GM18505 (cell line): ENCODE results near the gene TTC7B.

Experiments
- ATAC-seq: cut with Tn5 transposase; IDR thresholded peaks from one replicate; pipeline ENCODE4 v1.9.1; 2021; ENCODE audit not compliant: unreplicated experiment
- POLR2A ChIP-seq: IDR thresholded peaks from 4 replicates; pipeline ENCODE4 v1.6.1; 2011; ENCODE audit warnings: borderline replicate concordance; ENCODE audit not compliant: insufficient read depth, insufficient read length; ENCODE audit errors: extremely low read depth

Gene TTC7B

GRCh38 chr14:90664911-90665310 lies 151.3 kb downstream of the TTC7B start:
- no peak for TF ChIP-seq POLR2A
- no peak for ATAC-seq

DNA sequence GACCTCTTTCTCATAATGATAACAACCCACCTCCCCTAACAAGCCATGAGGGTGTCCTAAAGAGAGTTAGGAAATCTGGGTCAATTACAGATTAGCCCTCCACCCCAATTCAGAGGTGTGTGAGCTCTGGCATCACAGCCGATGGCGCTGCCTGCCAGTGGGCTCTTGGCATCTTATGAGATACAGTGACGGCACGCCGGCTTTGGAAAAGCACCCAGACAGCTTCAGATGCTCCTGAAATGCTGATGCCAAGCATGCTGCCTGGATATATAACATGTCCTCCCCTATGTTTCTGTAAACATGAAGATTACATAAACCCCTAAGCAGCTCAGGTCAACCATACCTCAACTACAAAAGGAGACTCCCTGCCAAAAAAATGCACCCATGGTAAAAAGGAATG lies 152.6 kb downstream of the TTC7B start:
- TF ChIP-seq POLR2A, result no peak
- ATAC-seq, result no peak

GRCh38 chr14:90663140-90663539 lies 153.1 kb downstream of the TTC7B start:
- TF ChIP-seq POLR2A, result no peak
- ATAC-seq, result no peak

- TF ChIP-seq POLR2A, result no peak
- ATAC-seq, result no peak
Measured at GRCh38 chr14:90661866-90662265, 154.4 kb downstream of the TTC7B start.

DNA sequence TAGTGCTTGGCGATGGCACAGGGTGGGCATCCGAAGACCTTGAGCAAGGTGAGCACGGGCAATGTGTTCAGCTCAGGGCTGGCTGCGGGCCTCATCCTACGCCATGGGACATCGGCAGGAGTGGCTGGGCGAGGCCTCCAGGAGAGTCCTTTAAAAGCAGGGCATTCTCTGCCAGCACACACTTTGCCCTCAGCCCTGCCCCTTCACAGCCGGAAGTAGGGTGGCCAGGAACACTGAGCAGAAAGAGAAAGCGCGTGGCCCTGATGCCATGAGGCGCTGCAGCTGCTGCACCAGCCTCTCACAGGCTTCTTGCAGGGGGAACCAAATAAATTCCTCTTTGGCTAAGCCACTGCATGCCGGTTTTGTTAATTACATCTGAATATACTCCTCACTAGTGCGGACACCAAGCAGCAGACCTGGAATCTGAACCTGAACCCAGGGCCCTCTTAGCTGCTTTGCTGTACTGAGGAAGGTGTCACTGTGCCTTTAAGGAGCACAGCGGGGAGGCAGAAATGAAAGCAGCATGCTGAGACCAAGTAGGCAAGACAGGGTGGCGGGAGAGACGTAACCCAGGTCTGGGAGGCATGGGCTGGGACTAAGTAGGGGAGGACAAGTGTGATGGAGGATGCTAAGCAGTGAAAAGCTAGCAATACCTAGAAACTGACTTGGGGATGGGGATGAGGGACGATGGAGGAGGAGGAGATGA lies 155.2 kb downstream of the TTC7B start:
- no peak for ATAC-seq
- TF ChIP-seq POLR2A, result no peak

GRCh38 chr14:90659156-90659555 lies 157.1 kb downstream of the TTC7B start:
- no peak for ATAC-seq
- no peak for TF ChIP-seq POLR2A

- ATAC-seq, result no peak
- TF ChIP-seq POLR2A, result no peak
Measured at GRCh38 chr14:90658541-90658967, 157.7 kb downstream of the TTC7B start.

- ATAC-seq, result no peak
- TF ChIP-seq POLR2A, result no peak
Measured at GRCh38 chr14:90656973-90657372, 159.3 kb downstream of the TTC7B start.

GRCh38 chr14:90655829-90656228 lies 160.4 kb downstream of the TTC7B start:
- no peak for ATAC-seq
- no peak for TF ChIP-seq POLR2A

DNA sequence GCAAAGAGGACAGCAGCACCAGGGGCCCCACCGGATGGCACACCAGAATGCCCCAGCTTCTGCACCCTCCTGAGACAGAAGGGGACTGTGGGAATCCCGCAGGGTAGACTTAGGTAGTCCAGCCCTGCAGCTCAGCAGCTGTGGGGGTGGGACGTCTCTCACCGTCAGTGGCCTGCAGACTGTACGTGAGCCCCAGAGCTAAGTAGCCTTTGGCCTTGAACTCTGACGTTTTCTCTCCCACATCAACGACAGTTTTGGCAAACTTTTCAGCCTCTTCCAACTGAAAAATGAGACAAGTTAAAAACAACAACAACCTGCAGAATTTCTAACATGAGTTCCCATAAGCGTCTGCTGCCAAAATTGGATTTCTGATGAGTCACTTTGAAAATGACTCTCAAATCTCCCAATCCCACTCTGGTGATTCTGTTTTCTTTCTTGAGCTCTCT lies 161.4 kb downstream of the TTC7B start:
- no peak for TF ChIP-seq POLR2A
- no peak for ATAC-seq

GRCh38 chr14:90652626-90653025 lies 163.6 kb downstream of the TTC7B start:
- ATAC-seq, result no peak
- TF ChIP-seq POLR2A, result no peak

DNA sequence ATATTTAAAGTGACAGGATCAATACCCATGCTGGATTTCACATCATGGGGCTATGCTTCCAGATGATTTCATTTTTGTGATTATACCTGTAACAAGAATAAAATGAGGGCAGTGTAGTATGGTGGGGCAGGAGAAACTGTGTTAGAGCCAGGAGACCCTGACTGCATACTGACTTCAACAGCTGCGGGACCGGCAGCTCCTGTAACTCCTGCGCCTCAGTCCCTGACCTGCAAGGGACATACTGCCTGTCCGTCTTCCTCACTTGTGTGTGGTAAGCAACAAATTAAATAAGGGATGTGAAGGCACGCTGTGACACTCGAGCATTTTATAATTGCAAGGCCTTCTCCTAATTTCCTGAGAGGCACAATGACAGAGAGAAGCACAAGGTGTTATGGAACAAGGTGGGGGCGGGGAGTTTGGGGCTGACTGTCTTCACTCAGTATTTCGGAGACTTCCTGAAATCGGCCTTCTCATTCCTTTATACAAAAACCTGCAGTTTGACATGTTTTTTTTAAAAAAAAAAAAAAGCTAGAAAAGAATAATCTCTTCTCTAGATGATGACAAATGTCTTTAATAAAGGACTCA lies 164.2 kb downstream of the TTC7B start:
- no peak for ATAC-seq
- TF ChIP-seq POLR2A, result no peak

DNA sequence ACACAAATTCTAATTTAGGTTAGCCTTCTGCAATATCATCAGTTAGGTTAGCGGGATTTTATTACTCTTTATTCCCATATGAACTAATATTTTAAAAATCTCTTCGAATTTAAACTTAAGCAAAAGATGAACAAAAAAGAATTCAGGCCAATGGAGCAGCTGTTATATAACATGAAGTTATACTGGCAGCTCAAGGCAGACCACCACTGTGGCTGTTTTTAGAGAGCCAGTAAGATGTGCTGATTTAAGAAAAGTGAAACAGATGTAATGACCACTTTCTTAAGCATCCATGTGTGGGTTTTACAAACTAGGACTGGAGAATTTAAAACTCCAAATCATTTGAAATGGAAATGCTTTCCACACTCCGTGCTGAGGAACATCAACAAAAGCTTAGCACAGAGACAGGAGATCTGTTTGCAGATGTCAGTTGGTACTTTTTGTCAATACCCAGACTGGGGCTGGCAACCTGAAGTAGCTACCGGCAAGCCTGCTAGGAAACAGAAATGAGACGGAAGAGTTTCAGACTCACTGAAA lies 164.9 kb downstream of the TTC7B start:
- no peak for ATAC-seq
- no peak for TF ChIP-seq POLR2A

DNA sequence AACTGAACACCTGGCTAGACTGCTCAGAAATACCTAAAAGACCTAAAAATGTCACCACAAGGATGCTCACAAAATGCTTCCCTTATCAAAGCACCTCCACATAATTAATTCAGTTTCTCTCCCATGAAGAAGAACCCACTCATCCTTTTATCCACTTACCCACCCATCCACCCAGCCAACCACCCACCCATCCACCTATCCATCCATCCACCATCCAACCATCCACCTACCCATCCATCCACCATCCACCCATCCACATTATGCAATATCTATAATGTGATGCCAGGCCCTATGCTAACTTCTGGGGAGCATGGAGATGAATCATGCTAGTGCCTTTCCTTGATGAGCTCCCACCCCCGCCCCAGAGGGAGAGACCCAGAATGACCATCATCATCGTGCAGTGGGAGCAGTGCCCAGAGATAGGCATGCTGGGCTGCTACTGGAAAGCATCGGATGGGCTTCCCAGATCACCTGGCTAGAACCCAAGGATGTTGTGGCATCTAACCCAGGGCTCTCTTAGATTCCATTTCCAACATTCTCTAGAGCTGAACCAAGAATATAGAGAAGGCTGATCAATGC lies 166.6 kb downstream of the TTC7B start:
- ATAC-seq, result no peak
- no peak for TF ChIP-seq POLR2A
